Stomach (tissue), 9 donors: ENCODE measurements around the gene EIF2S3B. TPM values are rescaled to one million over a fixed set of nuclear protein-coding genes. Genes with fewer than 3 reads are reported as not detected.

Experiments used
- DNase-seq, 2 donors: peaks; one replicate each; pipeline versions ENCODE4 v3.0.0 to v3.0.0-alpha.2; 2013 to 2019
- H3K27ac ChIP-seq, 5 donors: fragments of 200-600 bp in 4 of 5; sonication (generic) in 4 of 5; one replicate each; pipeline ENCODE4 v1.5.1; 2013 to 2019; ENCODE audit warnings: mild to moderate bottlenecking in 1 of 5, moderate library complexity in 1 of 5
- H3K27me3 ChIP-seq, 3 donors: fragments of 200-600 bp; sonication (generic); one replicate each; pipeline ENCODE4 v1.5.1; 2017 to 2019; ENCODE audit warnings: mixed run types in 1 of 3
- H3K36me3 ChIP-seq, 4 donors: fragments of 200-600 bp; sonication (generic); 1 replicate in 3 of 4; 2 replicates in 1 of 4; pipeline ENCODE4 v1.5.1; 2016 to 2019
- H3K4me1 ChIP-seq, 4 donors: fragments of 200-600 bp; sonication (generic); one replicate each; pipeline ENCODE4 v1.5.1; 2016 to 2019
- H3K4me3 ChIP-seq, 4 donors: fragments of 200-600 bp; sonication (generic) in 3 of 4; one replicate each; pipeline ENCODE4 v1.5.1; 2016 to 2019; ENCODE audit warnings: mild to moderate bottlenecking in 1 of 4
- H3K9me3 ChIP-seq, 4 donors: fragments of 200-600 bp; sonication (generic); one replicate each; pipeline ENCODE4 v1.5.1; 2016 to 2019
- CTCF ChIP-seq, 7 experiments: fragments of 450-650 bp in 4 of 7; fragments of 200-600 bp in 3 of 7; sonication (generic) in 3 of 7; IDR thresholded peaks; one replicate each; pipeline ENCODE4 v1.5.1; 2016 to 2019; ENCODE audit warnings: antibody characterized with exemption in 7 of 7, control low read depth in 2 of 7, mild to moderate bottlenecking in 1 of 7
- EP300 ChIP-seq: sonication (generic); formaldehyde crosslinking; IDR thresholded peaks from one replicate; pipeline ENCODE4 v1.6.1; 2017; ENCODE audit warnings: antibody characterized with exemption
- POLR2A ChIP-seq, 4 donors: fragments of 450-650 bp; IDR thresholded peaks; one replicate each; pipeline ENCODE4 v1.6.1; 2016; ENCODE audit warnings: antibody characterized with exemption in 4 of 4, control low read depth in 2 of 4, mild to moderate bottlenecking in 1 of 4, moderate library complexity in 1 of 4
- POLR2AphosphoS5 ChIP-seq, 3 donors: sonication (generic); formaldehyde crosslinking; IDR thresholded peaks; one replicate each; pipeline ENCODE4 v1.6.1; 2016; ENCODE audit warnings: antibody characterized with exemption in 3 of 3
- WGBS, 5 donors: extraction: QIAGEN DNeasy Blood & Tissue Kit in 3 of 5; methylation state at CpG; one replicate each; pipeline versions ENCODE4 v1.1.5 to v1.1.7; 2013 to 2018; 5-methylcytosine and 5-hydroxymethylcytosine counted together
- intact Hi-C: fragments of 100-400 bp; cut with DNase I; formaldehyde crosslinking; loops from one replicate; pipeline ENCODE4 v1.15.1; 2023; ENCODE audit warnings: low total_unique reads
- polyA plus RNA-seq, 3 donors: library from polyadenylated mRNA; stranded (reverse); fragments of 200-250 nt; gene quantifications; one replicate each; pipeline ENCODE4 v1.2.3, GENCODE V29; 2013
- total RNA-seq, 5 donors: library from RNA; depleted of rRNA; stranded (reverse); fragments of >200 nt; gene quantifications; one replicate each; pipeline versions ENCODE4 v1.1.0 to v1.2.3, GENCODE V29; 2014 to 2016
- donor health status: healthy with polysubstance abuse.
- donor health status: Bipolar disorder and iron deficiency.
- donor health status: healthy.

Gene EIF2S3B
- total and polyA plus RNA-seq, 8 donors = 0.28 to 3.2 (median 0.92) TPM; not detected in 3

DNA sequence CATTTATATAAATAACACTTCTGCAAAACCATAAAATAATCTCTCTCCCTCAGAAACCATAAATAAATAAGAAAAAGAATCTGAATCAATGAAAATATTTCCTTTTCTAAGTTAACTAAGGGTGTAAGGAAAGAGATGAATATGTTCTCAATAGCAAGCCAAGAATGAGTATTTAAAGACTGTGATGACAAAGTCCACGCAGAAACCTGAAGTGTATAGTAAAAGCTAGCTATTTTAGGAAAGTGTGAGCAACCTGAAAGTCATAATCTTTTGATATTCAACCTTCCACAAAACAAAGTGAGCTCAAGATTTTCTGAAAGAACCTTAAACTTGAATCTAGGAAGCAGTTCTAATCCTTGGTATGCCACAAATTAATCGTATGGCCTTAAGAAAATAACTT is 15.9 kb downstream of the EIF2S3B start:
- Histone ChIP-seq H3K27me3 (no peaks in the 10 kb centered on the region), H3K4me3 (no peak overlapping the region), H3K27ac (no peak overlapping the region), H3K9me3 (no peaks in the 10 kb centered on the region), H3K36me3 (no peaks in the 10 kb centered on the region), H3K4me1 (no peaks in the 10 kb centered on the region)
- intact Hi-C loops = no loop called here
- no peak for DNase-seq
- TF ChIP-seq POLR2A (IDR thresholded peaks at IDR 0.05) = no peak
- no peak for TF ChIP-seq POLR2AphosphoS5 (IDR thresholded peaks at IDR 0.05)
- no peak for TF ChIP-seq CTCF (IDR thresholded peaks at IDR 0.05)
- no peak for TF ChIP-seq EP300
- WGBS, 5 donors = 62 to 85% (median 69%) methylated on average over 2 of the region's 2 CpGs

- no peak for DNase-seq
- H3K9me3 ChIP-seq = no peaks in the 10 kb centered on the region
- H3K27ac ChIP-seq = no peak overlapping the region
- no peaks in the 10 kb centered on the region for H3K4me1 ChIP-seq
- H3K4me3 ChIP-seq = no peak overlapping the region
- intact Hi-C loops = no loop called here
- H3K36me3 ChIP-seq = no peaks in the 10 kb centered on the region
- 63 to 75% (median 74%) methylated on average over 2 of the region's 2 CpGs for WGBS, 5 donors
- peaks cover 0 to 3% (median 0%) of the 10 kb centered on the region in 3 donors for H3K27me3 ChIP-seq
- TF ChIP-seq POLR2A (IDR thresholded peaks at IDR 0.05) (no peak), CTCF (IDR thresholded peaks at IDR 0.05) (no peak), POLR2AphosphoS5 (IDR thresholded peaks at IDR 0.05) (no peak), EP300 (no peak)
Measured at GRCh38 chr12:10528174-10528953, 22.7 kb downstream of the EIF2S3B start.

DNA sequence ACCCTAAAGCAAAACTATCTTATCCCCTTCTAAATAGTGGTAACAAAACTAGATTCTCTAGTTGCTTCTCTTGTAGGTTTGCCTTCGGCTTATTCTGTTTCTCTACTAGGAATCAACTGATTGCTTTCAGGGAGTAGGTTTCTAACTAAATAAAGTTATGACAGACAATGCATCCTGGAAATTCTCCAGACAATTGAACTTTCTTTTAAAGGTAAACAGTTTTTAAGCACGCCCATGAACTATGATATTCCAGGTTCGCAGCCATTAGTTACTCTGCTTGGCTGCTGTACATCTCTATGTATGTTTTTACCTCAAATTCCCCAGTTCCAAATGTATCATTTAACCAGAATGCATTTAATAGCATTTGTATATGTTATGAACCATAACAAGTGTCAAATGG is 23.9 kb downstream of the EIF2S3B start:
- Histone ChIP-seq H3K9me3 (no peaks in the 10 kb centered on the region), H3K4me1 (no peaks in the 10 kb centered on the region), H3K27me3 (peaks cover 0 to 3% (median 0%) of the 10 kb centered on the region in 3 donors), H3K36me3 (no peaks in the 10 kb centered on the region), H3K27ac (no peak overlapping the region), H3K4me3 (no peak overlapping the region)
- no peak for DNase-seq
- WGBS, 5 donors = 58 to 68% (median 65%) methylated on average over 3 of the region's 3 CpGs
- TF ChIP-seq EP300 = no peak
- TF ChIP-seq POLR2AphosphoS5 (IDR thresholded peaks at IDR 0.05) = no peak
- no peak for TF ChIP-seq CTCF (IDR thresholded peaks at IDR 0.05)
- TF ChIP-seq POLR2A (IDR thresholded peaks at IDR 0.05) = no peak
- intact Hi-C loops = no loop called here

DNA sequence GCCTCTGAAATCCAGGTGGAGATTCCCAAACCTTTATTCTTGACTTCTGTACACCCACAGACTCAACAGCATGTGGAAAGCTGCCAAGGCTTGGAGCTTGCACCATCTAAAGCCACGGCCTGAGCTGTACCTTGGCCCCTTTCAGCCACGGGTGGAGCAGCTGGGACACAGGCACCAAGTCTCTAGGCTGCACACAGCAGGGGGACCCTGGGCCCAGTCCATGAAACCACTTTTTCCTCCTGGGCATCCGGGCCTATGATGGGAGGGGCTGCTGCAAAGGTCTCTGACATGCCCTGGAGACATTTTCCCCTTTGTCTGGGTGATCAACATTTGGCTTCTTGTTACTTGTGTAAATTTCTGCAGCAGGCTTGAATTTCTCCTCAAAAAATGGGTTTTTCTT is 32.0 kb downstream of the EIF2S3B start:
- DNase-seq = no peak
- intact Hi-C loops = no loop called here
- WGBS, 5 donors = 43 to 69% (median 54%) methylated on average over 3 of the region's 3 CpGs
- H3K9me3 ChIP-seq = no peaks in the 10 kb centered on the region
- H3K27ac ChIP-seq = no peak overlapping the region
- H3K4me1 ChIP-seq = no peaks in the 10 kb centered on the region
- no peak for TF ChIP-seq EP300
- TF ChIP-seq POLR2A (IDR thresholded peaks at IDR 0.05) = no peak
- no peak for TF ChIP-seq POLR2AphosphoS5 (IDR thresholded peaks at IDR 0.05)
- no peak for TF ChIP-seq CTCF (IDR thresholded peaks at IDR 0.05)
- H3K27me3 ChIP-seq = peaks cover 0 to under 1% (median 0%) of the 10 kb centered on the region in 3 donors
- no peak overlapping the region for H3K4me3 ChIP-seq
- no peaks in the 10 kb centered on the region for H3K36me3 ChIP-seq
